HepG2 (cell line): Measurements from ENCODE around the gene ATP6V0A1. TPM values are rescaled to one million over a fixed set of nuclear protein-coding genes. Genes with fewer than 3 reads are reported as not detected.

Source experiments
- CERS6 ChIP-seq: sonication (generic); formaldehyde crosslinking; IDR thresholded peaks from 2 replicates; pipeline ENCODE4 v1.5.0; 2020; ENCODE audit warnings: missing genetic modification reagents
- FOXO1 ChIP-seq: sonication (generic); formaldehyde crosslinking; IDR thresholded peaks from 2 replicates; pipeline ENCODE4 v1.4.0; 2020; ENCODE audit warnings: missing genetic modification reagents
- GZF1 ChIP-seq: sonication (generic); formaldehyde crosslinking; IDR thresholded peaks from 2 replicates; pipeline ENCODE4 v1.5.1; 2020; ENCODE audit warnings: mild to moderate bottlenecking, missing genetic modification reagents
- HMGXB4 ChIP-seq, 2 experiments: sonication (generic) in 1 of 2; formaldehyde crosslinking in 1 of 2; IDR thresholded peaks; 2 replicates each; pipeline versions ENCODE4 v1.4.0 to v1.6.1; 2018 to 2020; ENCODE audit warnings: missing genetic modification reagents in 2 of 2, borderline replicate concordance in 1 of 2, low read depth in 1 of 2, mild to moderate bottlenecking in 1 of 2, missing biosample characterization in 1 of 2
- PRMT3 ChIP-seq: sonication (generic); formaldehyde crosslinking; IDR thresholded peaks from 2 replicates; pipeline ENCODE4 v1.8.1; 2022; ENCODE audit warnings: low read depth, mild to moderate bottlenecking, moderate library complexity, missing genetic modification reagents, borderline replicate concordance
- SETDB1 ChIP-seq: sonication (generic); formaldehyde crosslinking; IDR thresholded peaks from 2 replicates; pipeline ENCODE4 v1.5.1; 2020; ENCODE audit warnings: missing genetic modification reagents, mild to moderate bottlenecking, borderline replicate concordance
- TARDBP ChIP-seq: sonication (generic); formaldehyde crosslinking; IDR thresholded peaks from 2 replicates; pipeline ENCODE4 v1.8.0; 2022; ENCODE audit warnings: mild to moderate bottlenecking, missing genetic modification reagents
- ZKSCAN5 ChIP-seq: sonication (generic); formaldehyde crosslinking; IDR thresholded peaks from 2 replicates; pipeline ENCODE4 v1.5.1; 2020; ENCODE audit warnings: mild to moderate bottlenecking, missing genetic modification reagents
- ZNF24 ChIP-seq: fragments of 450-650 bp; IDR thresholded peaks from 2 replicates; pipeline ENCODE4 v1.6.1; 2017; ENCODE audit warnings: antibody characterized with exemption, mild to moderate bottlenecking
- ZNF549 ChIP-seq: sonication (generic); formaldehyde crosslinking; IDR thresholded peaks from 2 replicates; pipeline ENCODE4 v1.5.0; 2020; ENCODE audit warnings: missing genetic modification reagents
- polyA plus RNA-seq, 8 experiments: library from polyadenylated mRNA; depleted of rRNA in 3 of 8; stranded (reverse) in 7 of 8; unstranded in 1 of 8; fragments of >200 nt; fragmentation: Illumina TruSeq in 4 of 8; extraction: Trizol in 4 of 8; gene quantifications; 2 replicates each; pipeline versions ENCODE4 v1.2.1 to v1.2.3, GENCODE V29; 2011 to 2016; ENCODE audit warnings: low read depth in 4 of 8, missing spikeins in 1 of 8, mixed read lengths in 1 of 8; ENCODE audit not compliant: insufficient read depth in 1 of 8
- total RNA-seq, 5 experiments: library from RNA; depleted of rRNA; stranded (reverse); fragments of >200 nt; fragmentation: Illumina TruSeq; extraction: Trizol; gene quantifications; 2 replicates each; pipeline ENCODE4 v1.2.3, GENCODE V29; 2016; ENCODE audit warnings: low read depth in 1 of 5
- TF ChIP-seq, protein P1 (sequence below): sonication (generic); formaldehyde crosslinking; IDR thresholded peaks from 2 replicates; pipeline ENCODE4; 2020; ENCODE audit warnings: missing genetic modification reagents, mild to moderate bottlenecking, borderline replicate concordance
- TF ChIP-seq, protein P2 (sequence below): IDR thresholded peaks from 2 replicates; pipeline ENCODE4 v1.6.1; 2012; ENCODE audit warnings: low read depth, low read length, improper control_type of control experiment

ATP6V0A1 gene
- total and polyA plus RNA-seq, 2 of the 13 experiments (the other 11 are each of a cell fraction or from before 2014, with no cell fraction given) = 27.9 to 54.1 TPM

GRCh38 chr17:42531455-42532354, 73.0 kb downstream of the ATP6V0A1 start (continued):
- TF ChIP-seq SETDB1 (CRISPR knock-in tag) = peak; percentile 18; the same call in 1 of the 2 replicates
- no peak for TF ChIP-seq GZF1 (CRISPR knock-in tag)
- TF ChIP-seq, protein P1, sequence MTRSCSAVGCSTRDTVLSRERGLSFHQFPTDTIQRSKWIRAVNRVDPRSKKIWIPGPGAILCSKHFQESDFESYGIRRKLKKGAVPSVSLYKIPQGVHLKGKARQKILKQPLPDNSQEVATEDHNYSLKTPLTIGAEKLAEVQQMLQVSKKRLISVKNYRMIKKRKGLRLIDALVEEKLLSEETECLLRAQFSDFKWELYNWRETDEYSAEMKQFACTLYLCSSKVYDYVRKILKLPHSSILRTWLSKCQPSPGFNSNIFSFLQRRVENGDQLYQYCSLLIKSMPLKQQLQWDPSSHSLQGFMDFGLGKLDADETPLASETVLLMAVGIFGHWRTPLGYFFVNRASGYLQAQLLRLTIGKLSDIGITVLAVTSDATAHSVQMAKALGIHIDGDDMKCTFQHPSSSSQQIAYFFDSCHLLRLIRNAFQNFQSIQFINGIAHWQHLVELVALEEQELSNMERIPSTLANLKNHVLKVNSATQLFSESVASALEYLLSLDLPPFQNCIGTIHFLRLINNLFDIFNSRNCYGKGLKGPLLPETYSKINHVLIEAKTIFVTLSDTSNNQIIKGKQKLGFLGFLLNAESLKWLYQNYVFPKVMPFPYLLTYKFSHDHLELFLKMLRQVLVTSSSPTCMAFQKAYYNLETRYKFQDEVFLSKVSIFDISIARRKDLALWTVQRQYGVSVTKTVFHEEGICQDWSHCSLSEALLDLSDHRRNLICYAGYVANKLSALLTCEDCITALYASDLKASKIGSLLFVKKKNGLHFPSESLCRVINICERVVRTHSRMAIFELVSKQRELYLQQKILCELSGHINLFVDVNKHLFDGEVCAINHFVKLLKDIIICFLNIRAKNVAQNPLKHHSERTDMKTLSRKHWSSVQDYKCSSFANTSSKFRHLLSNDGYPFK = 0 out of 2 replicates have a peak, but pooled peaks have one; percentile 33
- TF ChIP-seq TARDBP (CRISPR knock-in tag) = no peak
- no peak for TF ChIP-seq PRMT3 (CRISPR knock-in tag)
- no peak for TF ChIP-seq ZNF549 (CRISPR knock-in tag)
- peak; percentile 57 to 70; a peak in 3 of 4 replicates for TF ChIP-seq HMGXB4 (CRISPR knock-in tag; IDR thresholded peaks at IDR 0.05; ENCODE audit: borderline replicate concordance in 1 of 2, low read depth in 1 of 2)
- TF ChIP-seq ZNF24 = no peak
- TF ChIP-seq CERS6 (CRISPR knock-in tag) = no peak
- TF ChIP-seq, protein P2, sequence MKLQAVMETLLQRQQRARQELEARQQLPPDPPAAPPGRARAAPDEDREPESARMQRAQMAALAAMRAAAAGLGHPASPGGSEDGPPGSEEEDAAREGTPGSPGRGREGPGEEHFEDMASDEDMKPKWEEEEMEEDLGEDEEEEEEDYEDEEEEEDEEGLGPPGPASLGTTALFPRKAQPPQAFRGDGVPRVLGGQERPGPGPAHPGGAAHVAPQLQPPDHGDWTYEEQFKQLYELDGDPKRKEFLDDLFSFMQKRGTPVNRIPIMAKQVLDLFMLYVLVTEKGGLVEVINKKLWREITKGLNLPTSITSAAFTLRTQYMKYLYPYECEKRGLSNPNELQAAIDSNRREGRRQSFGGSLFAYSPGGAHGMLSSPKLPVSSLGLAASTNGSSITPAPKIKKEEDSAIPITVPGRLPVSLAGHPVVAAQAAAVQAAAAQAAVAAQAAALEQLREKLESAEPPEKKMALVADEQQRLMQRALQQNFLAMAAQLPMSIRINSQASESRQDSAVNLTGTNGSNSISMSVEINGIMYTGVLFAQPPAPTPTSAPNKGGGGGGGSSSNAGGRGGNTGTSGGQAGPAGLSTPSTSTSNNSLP = no peak
- no peak for TF ChIP-seq ZKSCAN5 (CRISPR knock-in tag)
- no peak for TF ChIP-seq FOXO1 (CRISPR knock-in tag)
